Measurements from ENCODE around the gene CNIH3. TPM values are rescaled to one million over a fixed set of nuclear protein-coding genes. Genes with fewer than 3 reads are reported as not detected.

The CNIH3 gene
- total RNA-seq, 1 experiment from 2014 or later, result 3.4 TPM

DNA sequence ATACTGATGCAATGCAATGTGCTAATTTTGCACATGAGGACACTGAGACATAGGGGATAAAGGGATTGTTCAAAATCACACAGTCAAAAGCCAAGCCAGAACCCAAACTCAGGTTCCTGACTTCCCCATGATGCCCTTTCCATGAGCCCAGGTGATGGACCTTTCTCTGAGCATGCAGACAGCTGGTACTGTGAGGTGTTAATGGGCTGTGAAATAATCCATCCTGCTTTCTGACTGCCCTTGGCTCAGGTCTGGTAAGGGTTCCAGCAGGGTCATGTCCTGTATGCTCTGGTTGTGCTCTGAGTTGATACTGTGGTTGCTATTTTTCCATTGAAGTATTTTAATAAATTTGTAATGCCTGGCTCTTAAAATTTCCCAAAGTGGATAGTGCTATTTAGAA, 50.0 kb downstream of the CNIH3 start:
- no TSS peak for BruUV-seq (replicated peaks)
- intact Hi-C loops (cut with micrococcal nuclease), result no loop called here
- H3K27me3 Mint-ChIP-seq (ENCODE audit: insufficient read depth, unreplicated experiment), result no peaks in the 10 kb centered on the region
- ChIA-PET CTCF (interaction anchor here (0.8 to 1.1 kb wide), 2 partner anchors 14 to 256 kb away, joined by 3 read pairs; no protein-coding TSS in a partner anchor), POLR2A (no interaction called here)
- no peaks in the 10 kb centered on the region for H3K36me3 Mint-ChIP-seq (ENCODE audit: insufficient read depth, unreplicated experiment)
- TF ChIP-seq, protein P1, sequence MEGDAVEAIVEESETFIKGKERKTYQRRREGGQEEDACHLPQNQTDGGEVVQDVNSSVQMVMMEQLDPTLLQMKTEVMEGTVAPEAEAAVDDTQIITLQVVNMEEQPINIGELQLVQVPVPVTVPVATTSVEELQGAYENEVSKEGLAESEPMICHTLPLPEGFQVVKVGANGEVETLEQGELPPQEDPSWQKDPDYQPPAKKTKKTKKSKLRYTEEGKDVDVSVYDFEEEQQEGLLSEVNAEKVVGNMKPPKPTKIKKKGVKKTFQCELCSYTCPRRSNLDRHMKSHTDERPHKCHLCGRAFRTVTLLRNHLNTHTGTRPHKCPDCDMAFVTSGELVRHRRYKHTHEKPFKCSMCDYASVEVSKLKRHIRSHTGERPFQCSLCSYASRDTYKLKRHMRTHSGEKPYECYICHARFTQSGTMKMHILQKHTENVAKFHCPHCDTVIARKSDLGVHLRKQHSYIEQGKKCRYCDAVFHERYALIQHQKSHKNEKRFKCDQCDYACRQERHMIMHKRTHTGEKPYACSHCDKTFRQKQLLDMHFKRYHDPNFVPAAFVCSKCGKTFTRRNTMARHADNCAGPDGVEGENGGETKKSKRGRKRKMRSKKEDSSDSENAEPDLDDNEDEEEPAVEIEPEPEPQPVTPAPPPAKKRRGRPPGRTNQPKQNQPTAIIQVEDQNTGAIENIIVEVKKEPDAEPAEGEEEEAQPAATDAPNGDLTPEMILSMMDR (IDR thresholded peaks at IDR 0.05; ENCODE audit: unreplicated experiment), result no peak
- H3K27ac Mint-ChIP-seq (ENCODE audit: low read depth, unreplicated experiment), result no peak overlapping the region
- peaks cover 6% of the 10 kb centered on the region for H3K4me1 Mint-ChIP-seq (ENCODE audit: insufficient read depth, unreplicated experiment)
- no peak overlapping the region for H3K4me3 Mint-ChIP-seq (ENCODE audit: unreplicated experiment)
- DNase-seq (ENCODE audit: unreplicated experiment), result no peak
- no peaks in the 10 kb centered on the region for H3K9me3 Mint-ChIP-seq (ENCODE audit: unreplicated experiment)

DNA sequence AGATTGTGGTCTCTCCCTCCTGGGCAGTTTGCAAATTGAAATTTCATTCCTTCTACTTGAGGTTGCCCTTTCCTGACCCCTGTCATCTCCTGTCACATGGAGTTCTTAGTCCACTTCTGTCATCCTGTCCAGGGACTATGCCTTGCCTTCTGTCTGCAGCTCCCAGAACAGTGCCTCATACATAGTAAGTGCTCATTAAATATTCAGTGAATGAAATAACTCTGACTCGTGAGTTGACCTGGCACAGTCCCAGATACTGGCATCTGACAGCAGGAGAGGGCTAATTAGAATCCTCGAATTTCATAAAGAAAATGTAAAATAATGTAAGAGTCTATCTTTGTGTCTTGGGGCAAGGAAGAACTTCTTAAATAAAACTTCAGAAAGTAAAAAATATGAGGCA, 50.8 kb downstream of the CNIH3 start:
- H3K9me3 Mint-ChIP-seq (ENCODE audit: unreplicated experiment), result no peaks in the 10 kb centered on the region
- no peaks in the 10 kb centered on the region for H3K27me3 Mint-ChIP-seq (ENCODE audit: insufficient read depth, unreplicated experiment)
- no peak overlapping the region for H3K4me3 Mint-ChIP-seq (ENCODE audit: unreplicated experiment)
- no peak overlapping the region for H3K27ac Mint-ChIP-seq (ENCODE audit: low read depth, unreplicated experiment)
- CTCF ChIA-PET, result no interaction called here
- H3K36me3 Mint-ChIP-seq (ENCODE audit: insufficient read depth, unreplicated experiment), result no peaks in the 10 kb centered on the region
- no peak for DNase-seq (ENCODE audit: unreplicated experiment)
- POLR2A ChIA-PET, result no interaction called here
- TF ChIP-seq, protein P1 (IDR thresholded peaks at IDR 0.05; ENCODE audit: unreplicated experiment), result no peak
- BruUV-seq (replicated peaks), result no TSS peak
- intact Hi-C loops (cut with micrococcal nuclease), result no loop called here
- peaks cover 6% of the 10 kb centered on the region for H3K4me1 Mint-ChIP-seq (ENCODE audit: insufficient read depth, unreplicated experiment)

DNA sequence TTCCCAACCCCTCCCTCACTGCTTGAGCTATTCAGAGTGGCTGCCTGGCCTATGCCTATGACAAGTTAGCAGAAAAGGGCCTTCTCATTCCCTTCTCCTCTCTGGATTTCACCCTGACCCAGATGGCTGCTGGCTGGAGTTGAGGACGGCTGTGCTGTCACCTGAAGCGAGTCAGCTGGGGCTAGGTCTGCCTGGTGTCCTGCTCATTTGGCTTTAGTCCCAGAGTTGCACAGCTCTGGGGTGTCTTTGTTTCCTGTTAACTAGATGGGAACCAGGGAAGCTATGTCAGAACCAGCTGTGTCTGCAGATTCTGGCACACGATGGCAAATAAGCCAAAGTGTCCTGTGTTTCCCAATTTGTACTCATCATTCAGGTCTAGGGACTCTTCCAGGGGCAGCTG, 52.9 kb downstream of the CNIH3 start:
- peak; percentile 28 for DNase-seq (ENCODE audit: unreplicated experiment)
- H3K27me3 Mint-ChIP-seq (ENCODE audit: insufficient read depth, unreplicated experiment), result no peaks in the 10 kb centered on the region
- H3K27ac Mint-ChIP-seq (ENCODE audit: low read depth, unreplicated experiment), result no peak overlapping the region
- TF ChIP-seq, protein P1 (IDR thresholded peaks at IDR 0.05; ENCODE audit: unreplicated experiment), result no peak
- peaks cover 6% of the 10 kb centered on the region for H3K4me1 Mint-ChIP-seq (ENCODE audit: insufficient read depth, unreplicated experiment)
- H3K9me3 Mint-ChIP-seq (ENCODE audit: unreplicated experiment), result no peaks in the 10 kb centered on the region
- no peaks in the 10 kb centered on the region for H3K36me3 Mint-ChIP-seq (ENCODE audit: insufficient read depth, unreplicated experiment)
- ChIA-PET CTCF (interaction anchor here (0.5 to 3.0 kb wide), 7 partner anchors 13 to 183 kb away, joined by 3 to 9 read pairs (median 4); no protein-coding TSS in a partner anchor), POLR2A (no interaction called here)
- no TSS peak for BruUV-seq (replicated peaks)
- H3K4me3 Mint-ChIP-seq (ENCODE audit: unreplicated experiment), result no peak overlapping the region
- intact Hi-C loops (cut with micrococcal nuclease), result no loop called here

DNA sequence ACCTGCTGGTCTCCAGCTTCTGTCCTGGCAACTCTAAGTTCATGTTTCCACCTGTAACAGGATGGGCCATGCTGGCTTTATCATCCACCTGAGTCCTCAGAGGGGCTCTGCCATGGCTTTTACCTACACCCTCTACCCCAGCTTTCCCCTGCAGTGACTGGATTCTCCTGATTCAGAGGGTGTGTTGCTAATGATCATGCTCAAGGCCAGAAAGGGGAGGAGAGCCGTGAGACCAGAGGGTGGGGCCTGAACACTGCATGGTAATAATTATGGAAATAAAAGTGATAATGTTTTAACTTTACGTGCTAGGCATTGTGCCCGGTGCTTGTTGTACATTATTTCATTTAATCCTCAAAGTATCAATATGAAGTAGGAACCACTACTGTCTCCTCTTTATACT, 53.3 kb downstream of the CNIH3 start:
- no peaks in the 10 kb centered on the region for H3K27me3 Mint-ChIP-seq (ENCODE audit: insufficient read depth, unreplicated experiment)
- CTCF ChIA-PET, result interaction anchor here (0.5 to 3.0 kb wide), 8 partner anchors 12 to 243 kb away, joined by 3 to 9 read pairs (median 5); no protein-coding TSS in a partner anchor

More for the DNA sequence above, 53.3 kb downstream of the CNIH3 start:
- Mint-ChIP-seq H3K27ac (ENCODE audit: low read depth, unreplicated experiment) (no peak overlapping the region), H3K36me3 (ENCODE audit: insufficient read depth, unreplicated experiment) (no peaks in the 10 kb centered on the region), H3K4me3 (ENCODE audit: unreplicated experiment) (no peak overlapping the region), H3K9me3 (ENCODE audit: unreplicated experiment) (no peaks in the 10 kb centered on the region), H3K4me1 (ENCODE audit: insufficient read depth, unreplicated experiment) (peaks cover 6% of the 10 kb centered on the region)
- BruUV-seq (replicated peaks), result no TSS peak
- TF ChIP-seq, protein P1 (IDR thresholded peaks at IDR 0.05; ENCODE audit: unreplicated experiment), result no peak
- POLR2A ChIA-PET, result no interaction called here
- no peak for DNase-seq (ENCODE audit: unreplicated experiment)
- intact Hi-C loops (cut with micrococcal nuclease), result no loop called here

Data from MCF 10A (cell line).